ENCODE data around the gene SPTAN1.
"Not testable (repeated sequence)": the region's sequence is repeated elsewhere in the genome, so short reads cannot be mapped to it uniquely, and the experiment has no call there.

The SPTAN1 gene

GRCh38 chr9:128634111-128634510 lies 81.7 kb downstream of the SPTAN1 start:
- no peak for DNase-seq

GRCh38 chr9:128634651-128635262 lies 82.4 kb downstream of the SPTAN1 start:
- DNase-seq, result no peak

- DNase-seq, result no peak
Observed at GRCh38 chr9:128635266-128636023, 83.1 kb downstream of the SPTAN1 start.

- DNase-seq, result no peak
Observed at GRCh38 chr9:128636024-128636390, 83.6 kb downstream of the SPTAN1 start.

GRCh38 chr9:128636556-128637530 lies 84.5 kb downstream of the SPTAN1 start:
- DNase-seq, result no peak

GRCh38 chr9:128637656-128638055 lies 85.3 kb downstream of the SPTAN1 start:
- no peak for DNase-seq

- DNase-seq, result no peak
Observed at GRCh38 chr9:128638580-128638979, 86.2 kb downstream of the SPTAN1 start.

- DNase-seq, result no peak
Observed at GRCh38 chr9:128640603-128641002, 88.2 kb downstream of the SPTAN1 start.

GRCh38 chr9:128642675-128643245 lies 90.4 kb downstream of the SPTAN1 start:
- DNase-seq, result no peak

GRCh38 chr9:128643519-128644300 lies 91.3 kb downstream of the SPTAN1 start:
- no peak for DNase-seq

GRCh38 chr9:128648206-128648605 lies 95.8 kb downstream of the SPTAN1 start:
- peak; percentile 21 to 24 for DNase-seq

GRCh38 chr9:128651798-128652197 lies 99.4 kb downstream of the SPTAN1 start:
- no peak for DNase-seq

GRCh38 chr9:128653908-128654307 lies 101.5 kb downstream of the SPTAN1 start:
- DNase-seq, result no peak

GRCh38 chr9:128654481-128654880 lies 102.1 kb downstream of the SPTAN1 start:
- no peak for DNase-seq

GRCh38 chr9:128656416-128657343 lies 104.3 kb downstream of the SPTAN1 start, which contains the start of gene DYNC2I2:
TSS of gene DYNC2I2 (minus strand) at chr9:128656847. CDS start at chr9:128656726, 121 bp downstream.
- peak; percentile 76 to 79 for DNase-seq

- no peak for DNase-seq
Observed at GRCh38 chr9:128657344-128657704, 104.9 kb downstream of the SPTAN1 start.

- no peak for DNase-seq
Observed at GRCh38 chr9:128657796-128658195, 105.4 kb downstream of the SPTAN1 start.

GRCh38 chr9:128666481-128666941 lies 114.1 kb downstream of the SPTAN1 start:
- not testable (repeated sequence) for DNase-seq

GRCh38 chr9:128669786-128670185 lies 117.4 kb downstream of the SPTAN1 start:
- no peak for DNase-seq

GRCh38 chr9:128675382-128675781 lies 123.0 kb downstream of the SPTAN1 start:
- no peak for DNase-seq

GRCh38 chr9:128677794-128678193 lies 125.4 kb downstream of the SPTAN1 start:
- no peak for DNase-seq
